A673 (cell line): ENCODE data around the gene C16orf96. TPM values are rescaled to one million over a fixed set of nuclear protein-coding genes. Genes with fewer than 3 reads are reported as not detected.

Experiments used
- BruUV-seq: library from RNA; stranded (reverse); fragments of 400-500 nt; replicated peaks from 2 replicates; lab custom pipeline; 2021; lab: Mats Ljungman, UMichigan
- CTCF ChIA-PET: fragments of 300-600 bp; sonication (Branson Sonifier 250); formaldehyde crosslinking; loops from one replicate; lab custom pipeline; 2022; ENCODE audit warnings: antibody characterized with exemption; lab: Charles Lee
- POLR2A ChIA-PET: fragments of 300-600 bp; sonication (Branson Sonifier 250); formaldehyde crosslinking; loops from one replicate; lab custom pipeline; 2022; ENCODE audit warnings: antibody characterized with exemption; ENCODE audit not compliant: low non-redundant PET; lab: Charles Lee
- DNase-seq: peaks from one replicate; pipeline ENCODE4 v3.0.0-alpha.2; 2015; ENCODE audit warnings: low spot score
- H3K27ac ChIP-seq: fragments of 200-600 bp; sonication (generic); 2 replicates; pipeline ENCODE4 v1.5.1; 2016; ENCODE audit warnings: mixed run types, low read depth, mild to moderate bottlenecking, mixed read lengths, antibody characterized with exemption, low read length; ENCODE audit not compliant: poor library complexity, severe bottlenecking
- H3K27me3 ChIP-seq: fragments of 200-600 bp; sonication (generic); replicated peaks from 2 replicates; pipeline ENCODE4 v1.6.1; 2017; ENCODE audit warnings: mixed run types, low read depth, mild to moderate bottlenecking, mixed read lengths, antibody characterized with exemption, low read length; ENCODE audit not compliant: insufficient read depth, poor library complexity
- H3K36me3 ChIP-seq: fragments of 200-600 bp; sonication (generic); 2 replicates; pipeline ENCODE4 v1.6.1; 2016; ENCODE audit warnings: mixed run types, mild to moderate bottlenecking, mixed read lengths, antibody characterized with exemption, low read length; ENCODE audit not compliant: insufficient read depth, poor library complexity, severe bottlenecking
- H3K4me1 ChIP-seq: fragments of 200-600 bp; sonication (generic); 2 replicates; pipeline ENCODE4 v1.6.1; 2017; ENCODE audit warnings: mixed run types, mild to moderate bottlenecking, mixed read lengths, antibody characterized with exemption, low read length; ENCODE audit not compliant: insufficient read depth, poor library complexity, severe bottlenecking
- H3K4me3 ChIP-seq: fragments of 200-600 bp; sonication (generic); 2 replicates; pipeline ENCODE4 v1.5.1; 2016; ENCODE audit warnings: low read depth, mixed run types, mild to moderate bottlenecking, mixed read lengths, low read length; ENCODE audit not compliant: poor library complexity, severe bottlenecking
- H3K9me3 ChIP-seq: fragments of 200-600 bp; sonication (generic); 2 replicates; pipeline ENCODE4 v1.6.1; 2016; ENCODE audit warnings: mixed run types, low read depth, mild to moderate bottlenecking, mixed read lengths, antibody characterized with exemption, low read length; ENCODE audit not compliant: poor library complexity, severe bottlenecking
- CTCF ChIP-seq: fragments of 300-800, 200-600 bp; sonication (generic); conservative IDR thresholded peaks from 2 replicates; pipeline ENCODE4 v1.5.1; 2017; ENCODE audit warnings: low read depth, mild to moderate bottlenecking, antibody characterized with exemption, low read length, moderate library complexity, mixed read lengths
- EZH2 ChIP-seq: fragments of 200-600 bp; sonication (generic); IDR thresholded peaks from 2 replicates; pipeline ENCODE4 v1.6.1; 2017; ENCODE audit warnings: borderline replicate concordance, low read depth, mild to moderate bottlenecking, mixed read lengths, antibody characterized with exemption, low read length; ENCODE audit not compliant: poor library complexity, severe bottlenecking
- intact Hi-C: fragments of 100-400 bp; cut with micrococcal nuclease; formaldehyde crosslinking; loops from one replicate; pipeline ENCODE4 v1.10.0; 2022; ENCODE audit not compliant: unreplicated experiment
- total RNA-seq: library from RNA; stranded (reverse); gene quantifications from 2 replicates; pipeline ENCODE4 v1.2.3, GENCODE V29; 2021

The C16orf96 gene
- total RNA-seq, 1 experiment from 2014 or later: not detected

- DNase-seq: no peak
- ChIA-PET CTCF (interaction anchor here (0.6 kb wide), 1 partner anchor 29 kb away, joined by 4 read pairs; no protein-coding TSS in a partner anchor), POLR2A (no interaction called here)
- no peaks in the 10 kb centered on the region for H3K36me3 ChIP-seq
- no peaks in the 10 kb centered on the region for H3K27me3 ChIP-seq
- no TSS peak for BruUV-seq
- intact Hi-C loops: no loop called here
- TF ChIP-seq CTCF (no peak), EZH2 (no peak)
- peaks cover 27% of the 10 kb centered on the region for H3K4me1 ChIP-seq
- no peak overlapping the region for H3K4me3 ChIP-seq
- no peaks in the 10 kb centered on the region for H3K9me3 ChIP-seq
- peak overlapping the region; percentile 74 for H3K27ac ChIP-seq
Measured at GRCh38 chr16:4520913-4521312, 35.2 kb upstream of the C16orf96 start.

GRCh38 chr16:4522051-4522581 is 34.0 kb upstream of the C16orf96 start:
- POLR2A ChIA-PET: interaction anchor here (0.6 kb wide), 1 partner anchor 12 kb away, joined by 5 read pairs; no protein-coding TSS in a partner anchor

GRCh38 chr16:4523686-4524085 is 32.5 kb upstream of the C16orf96 start:
- CTCF ChIA-PET: no interaction called here

More at GRCh38 chr16:4522051-4522581, 34.0 kb upstream of the C16orf96 start:
- no TSS peak for BruUV-seq
- H3K36me3 ChIP-seq: no peaks in the 10 kb centered on the region
- TF ChIP-seq CTCF: no peak
- TF ChIP-seq EZH2: no peak
- intact Hi-C loops: no loop called here
- peak overlapping the region; percentile 74 for H3K27ac ChIP-seq
- CTCF ChIA-PET: no interaction called here
- no peaks in the 10 kb centered on the region for H3K9me3 ChIP-seq
- H3K4me1 ChIP-seq: peaks cover 27% of the 10 kb centered on the region
- DNase-seq: peak; percentile 81
- no peaks in the 10 kb centered on the region for H3K27me3 ChIP-seq
- H3K4me3 ChIP-seq: no peak overlapping the region

More at GRCh38 chr16:4523686-4524085, 32.5 kb upstream of the C16orf96 start:
- no peak overlapping the region for H3K27ac ChIP-seq
- POLR2A ChIA-PET: no interaction called here
- TF ChIP-seq CTCF (no peak), EZH2 (no peak)
- no peaks in the 10 kb centered on the region for H3K9me3 ChIP-seq
- H3K4me3 ChIP-seq: no peak overlapping the region
- intact Hi-C loops: no loop called here
- no TSS peak for BruUV-seq
- no peaks in the 10 kb centered on the region for H3K36me3 ChIP-seq
- no peak for DNase-seq
- H3K4me1 ChIP-seq: peaks cover 27% of the 10 kb centered on the region
- H3K27me3 ChIP-seq: no peaks in the 10 kb centered on the region
